OCI-LY3 (cell line): ENCODE results near the gene CALHM3.

Source experiments
- EZH2phosphoT487 ChIP-seq: fragments of 200-600 bp; shearing (Covaris generic); IDR thresholded peaks from 2 replicates; pipeline ENCODE4 v1.6.1; 2018; ENCODE audit warnings: antibody characterized with exemption, mixed run types, low read depth
- TF ChIP-seq, protein P1 (sequence below): fragments of 200-600, 300-600 bp; sonication (generic); IDR thresholded peaks from 2 replicates; pipeline ENCODE4 v1.5.1; 2014; ENCODE audit warnings: antibody characterized with exemption, low read length, low read depth

DNA sequence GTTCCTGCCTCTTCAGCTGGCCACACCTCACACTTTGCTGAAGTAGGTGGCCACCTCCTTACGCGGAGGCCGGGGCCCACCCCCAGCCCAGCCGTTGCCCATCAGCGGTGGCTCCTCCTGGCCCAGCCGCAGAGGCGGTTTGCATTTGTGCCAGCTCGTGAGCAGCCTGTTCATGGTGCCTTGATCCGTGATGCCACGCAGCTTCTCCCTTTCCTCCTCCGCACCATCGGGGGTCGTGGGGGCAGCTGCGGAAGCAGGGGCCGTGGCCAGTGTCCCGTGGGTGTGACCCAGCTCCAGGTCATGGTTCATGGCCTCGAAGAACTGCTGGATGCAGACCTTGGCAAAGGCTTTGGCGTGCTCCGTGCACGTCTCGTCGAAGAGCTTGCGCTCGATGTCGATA, 23.8 kb downstream of the CALHM3 start:
- TF ChIP-seq, protein P1, sequence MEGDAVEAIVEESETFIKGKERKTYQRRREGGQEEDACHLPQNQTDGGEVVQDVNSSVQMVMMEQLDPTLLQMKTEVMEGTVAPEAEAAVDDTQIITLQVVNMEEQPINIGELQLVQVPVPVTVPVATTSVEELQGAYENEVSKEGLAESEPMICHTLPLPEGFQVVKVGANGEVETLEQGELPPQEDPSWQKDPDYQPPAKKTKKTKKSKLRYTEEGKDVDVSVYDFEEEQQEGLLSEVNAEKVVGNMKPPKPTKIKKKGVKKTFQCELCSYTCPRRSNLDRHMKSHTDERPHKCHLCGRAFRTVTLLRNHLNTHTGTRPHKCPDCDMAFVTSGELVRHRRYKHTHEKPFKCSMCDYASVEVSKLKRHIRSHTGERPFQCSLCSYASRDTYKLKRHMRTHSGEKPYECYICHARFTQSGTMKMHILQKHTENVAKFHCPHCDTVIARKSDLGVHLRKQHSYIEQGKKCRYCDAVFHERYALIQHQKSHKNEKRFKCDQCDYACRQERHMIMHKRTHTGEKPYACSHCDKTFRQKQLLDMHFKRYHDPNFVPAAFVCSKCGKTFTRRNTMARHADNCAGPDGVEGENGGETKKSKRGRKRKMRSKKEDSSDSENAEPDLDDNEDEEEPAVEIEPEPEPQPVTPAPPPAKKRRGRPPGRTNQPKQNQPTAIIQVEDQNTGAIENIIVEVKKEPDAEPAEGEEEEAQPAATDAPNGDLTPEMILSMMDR = no peak
- no peak for TF ChIP-seq EZH2phosphoT487
